Gastroesophageal sphincter (tissue), 4 donors: ENCODE data around the gene GGNBP2. TPM values are rescaled to one million over a fixed set of nuclear protein-coding genes. Genes with fewer than 3 reads are reported as not detected.

Experiments used
- ATAC-seq: fragments of 150-250 bp; one replicate; pipeline ENCODE4 v1.9.1; 2016; ENCODE audit warnings: mild to moderate bottlenecking, moderate library complexity
- H3K27ac ChIP-seq, 4 donors: fragments of 200-600 bp; sonication (generic) in 3 of 4; 1 replicate in 3 of 4; 2 replicates in 1 of 4; pipeline ENCODE4 v1.5.1; 2016 to 2019
- H3K27me3 ChIP-seq: fragments of 200-600 bp; sonication (generic); one replicate; pipeline ENCODE4 v1.5.1; 2019
- H3K36me3 ChIP-seq, 2 donors: fragments of 200-600 bp; sonication (generic); one replicate each; pipeline ENCODE4 v1.5.1; 2019; ENCODE audit warnings: control low read depth in 1 of 2
- H3K4me1 ChIP-seq, 3 donors: fragments of 200-600 bp; sonication (generic); 1 replicate in 2 of 3; 2 replicates in 1 of 3; pipeline ENCODE4 v1.5.1; 2016 to 2019; ENCODE audit warnings: control low read depth in 2 of 3
- H3K4me3 ChIP-seq, 2 donors: fragments of 200-600 bp; sonication (generic); one replicate each; pipeline ENCODE4 v1.5.1; 2019; ENCODE audit warnings: mild to moderate bottlenecking in 1 of 2, moderate library complexity in 1 of 2
- H3K9me3 ChIP-seq, 3 donors: fragments of 200-600 bp; sonication (generic); one replicate each; pipeline ENCODE4 v1.5.1; 2017 to 2019; ENCODE audit warnings: control low read depth in 2 of 3
- CTCF ChIP-seq, 4 experiments: fragments of 200-600 bp in 2 of 4; fragments of 450-650 bp in 2 of 4; sonication (generic) in 1 of 4; IDR thresholded peaks; one replicate each; pipeline ENCODE4 v1.5.1; 2017 to 2019; ENCODE audit warnings: antibody characterized with exemption in 4 of 4, mild to moderate bottlenecking in 2 of 4, moderate library complexity in 2 of 4
- EP300 ChIP-seq: sonication (generic); formaldehyde crosslinking; IDR thresholded peaks from one replicate; pipeline ENCODE4 v1.6.1; 2017; ENCODE audit warnings: antibody characterized with exemption, mild to moderate bottlenecking
- POLR2A ChIP-seq, 2 donors: fragments of 450-650 bp; IDR thresholded peaks; one replicate each; pipeline ENCODE4 v1.6.1; 2017; ENCODE audit warnings: antibody characterized with exemption in 2 of 2, mild to moderate bottlenecking in 2 of 2, moderate library complexity in 1 of 2
- POLR2AphosphoS5 ChIP-seq: sonication (generic); formaldehyde crosslinking; IDR thresholded peaks from one replicate; pipeline ENCODE4 v1.6.1; 2017; ENCODE audit warnings: antibody characterized with exemption
- WGBS, 2 donors: methylation state at CpG; one replicate each; pipeline ENCODE4 v1.1.5; 2018; ENCODE audit warnings: low coverage in 1 of 2; 5-methylcytosine and 5-hydroxymethylcytosine counted together
- total RNA-seq, 4 donors: library from RNA; depleted of rRNA; stranded (reverse); fragments of >200 nt; gene quantifications; one replicate each; pipeline ENCODE4 v1.1.0, GENCODE V29; 2016

Gene GGNBP2
- total RNA-seq, 4 donors from 2014 or later: 40.1 to 62.9 (median 53.6) TPM

GRCh38 chr17:36628576-36628975, 83.9 kb downstream of the GGNBP2 start:
- TF ChIP-seq CTCF (IDR thresholded peaks at IDR 0.05): no peak
- no peak for TF ChIP-seq POLR2A (IDR thresholded peaks at IDR 0.05)
- no peak for TF ChIP-seq POLR2AphosphoS5
- no peak for TF ChIP-seq EP300
- H3K27me3 ChIP-seq: peaks cover 53% of the 10 kb centered on the region
- 93 to 100% methylated on average over 2 of the region's 2 CpGs for WGBS, 2 donors
- H3K9me3 ChIP-seq: no peaks in the 10 kb centered on the region
- H3K36me3 ChIP-seq: no peaks in the 10 kb centered on the region
- H3K27ac ChIP-seq: no peak overlapping the region
- ATAC-seq: no peak
- no peak overlapping the region for H3K4me3 ChIP-seq
- peaks cover 0 to 7% (median 0%) of the 10 kb centered on the region in 3 donors for H3K4me1 ChIP-seq

GRCh38 chr17:36629252-36629847, 84.6 kb downstream of the GGNBP2 start:
- H3K4me3 ChIP-seq: no peak overlapping the region
- no peaks in the 10 kb centered on the region for H3K9me3 ChIP-seq
- peak; percentile 71 for ATAC-seq
- 0% methylated on average over 1 of the region's 14 CpGs; no CpG with 5 or more reads in 1 of the 2 donors for WGBS, 2 donors
- H3K27ac ChIP-seq: no peak overlapping the region
- TF ChIP-seq POLR2A (IDR thresholded peaks at IDR 0.05) (no peak), CTCF (IDR thresholded peaks at IDR 0.05) (peak; percentile 94 to 97 (median 96)), POLR2AphosphoS5 (no peak)
- H3K36me3 ChIP-seq: no peaks in the 10 kb centered on the region
- peaks cover 60% of the 10 kb centered on the region for H3K27me3 ChIP-seq
- H3K4me1 ChIP-seq: peaks cover 0 to 7% (median 0%) of the 10 kb centered on the region in 3 donors

GRCh38 chr17:36629970-36630502, 85.3 kb downstream of the GGNBP2 start:
- Histone ChIP-seq H3K27me3 (peaks cover 67% of the 10 kb centered on the region), H3K27ac (no peak overlapping the region), H3K4me3 (no peak overlapping the region), H3K9me3 (no peaks in the 10 kb centered on the region), H3K4me1 (peaks cover 0 to 7% (median 0%) of the 10 kb centered on the region in 3 donors), H3K36me3 (no peaks in the 10 kb centered on the region)
- no peak for ATAC-seq
- TF ChIP-seq CTCF (IDR thresholded peaks at IDR 0.05) (no peak), EP300 (no peak), POLR2A (IDR thresholded peaks at IDR 0.05) (no peak), POLR2AphosphoS5 (no peak)
- 0 to 78% methylated on average over 1 to 6 of the region's 8 CpGs for WGBS, 2 donors

GRCh38 chr17:36631022-36631421, 86.3 kb downstream of the GGNBP2 start:
- Histone ChIP-seq H3K4me3 (no peak overlapping the region), H3K27ac (no peak overlapping the region), H3K9me3 (no peaks in the 10 kb centered on the region), H3K27me3 (peaks cover 71% of the 10 kb centered on the region), H3K36me3 (no peaks in the 10 kb centered on the region), H3K4me1 (peaks cover 0 to 7% (median 0%) of the 10 kb centered on the region in 3 donors)
- no peak for ATAC-seq
- TF ChIP-seq EP300 (no peak), POLR2AphosphoS5 (no peak), CTCF (IDR thresholded peaks at IDR 0.05) (no peak), POLR2A (IDR thresholded peaks at IDR 0.05) (no peak)
- 68 to 71% methylated on average over 2 to 3 of the region's 4 CpGs for WGBS, 2 donors
